Activated T-helper 1 cell treated with anti-CD3 and anti-CD28 coated beads, Interleukin-2, amount 50 U/mL, for 16 hours (primary cell): ENCODE measurements around the gene SP5.
"Not testable (repeated sequence)": the region's sequence is repeated elsewhere in the genome, so short reads cannot be mapped to it uniquely, and the experiment has no call there.

Experiments
- DNase-seq, 2 donors: peaks; one replicate each; pipeline ENCODE4 v3.0.0-alpha.2; 2020; ENCODE audit warnings: low read depth in 1 of 2, low spot score in 1 of 2

SP5 gene

DNA sequence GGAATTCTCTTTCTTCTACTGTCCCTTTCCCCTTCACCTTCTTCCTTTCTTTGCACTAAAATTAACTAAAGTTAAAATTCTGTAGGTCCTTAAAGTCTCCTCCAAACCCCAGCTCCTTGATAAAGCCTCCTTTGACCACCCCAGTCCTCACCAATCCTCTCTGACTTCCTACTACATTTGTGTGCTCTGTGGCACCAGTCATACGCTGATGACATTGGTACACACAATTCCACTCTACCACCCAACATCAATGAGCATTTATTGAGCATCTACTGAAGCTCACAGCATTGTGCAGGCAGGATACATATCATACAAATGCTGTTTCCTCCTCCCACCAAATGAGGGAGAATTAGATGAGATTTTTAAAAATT, 4.5 kb upstream of the SP5 start:
- no peak for DNase-seq

GRCh38 chr2:170711196-170711773, 3.9 kb upstream of the SP5 start:
- DNase-seq: no peak

DNA sequence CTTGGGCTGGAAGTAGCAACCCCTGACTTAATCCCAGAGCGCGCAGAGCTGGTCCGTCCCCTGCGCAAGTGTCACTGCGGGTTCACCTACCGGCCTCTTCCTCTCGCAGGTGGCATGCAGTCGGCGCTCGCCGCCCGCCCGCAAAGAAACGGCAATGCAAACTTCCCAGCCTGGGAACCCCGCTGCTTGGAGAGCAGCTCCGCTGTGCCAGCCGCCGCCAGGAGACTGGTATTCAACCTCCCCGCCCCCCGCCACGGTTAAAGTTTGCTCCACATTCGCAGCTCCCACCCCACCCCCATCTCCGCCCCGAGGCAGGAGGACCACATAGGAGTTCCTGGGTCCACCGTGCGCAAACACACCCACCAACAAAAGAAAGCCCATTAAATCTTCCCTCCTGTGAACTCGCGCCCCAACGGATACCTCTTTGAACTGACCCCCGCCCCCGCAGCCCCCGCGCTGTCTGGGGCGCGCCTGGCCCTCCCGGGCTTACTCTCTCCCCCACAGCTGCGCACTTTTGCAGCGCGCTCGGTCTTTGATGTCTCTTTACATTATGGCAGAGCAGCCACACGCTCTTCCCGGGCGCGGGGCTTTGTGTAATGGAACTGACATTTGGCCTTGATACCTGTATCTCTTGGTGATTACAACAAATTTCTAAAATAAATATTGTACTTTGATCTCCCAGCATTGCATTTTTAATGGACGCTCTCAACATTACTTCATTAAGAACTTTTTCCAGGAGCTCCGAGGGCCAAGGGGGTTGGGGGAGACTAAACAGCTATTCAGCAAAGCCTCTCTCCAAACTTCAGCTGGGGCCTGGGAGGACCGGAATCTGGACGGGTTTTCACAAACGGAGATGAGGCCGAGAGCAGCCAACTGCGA, 3.1 kb upstream of the SP5 start:
- DNase-seq: no peak

DNA sequence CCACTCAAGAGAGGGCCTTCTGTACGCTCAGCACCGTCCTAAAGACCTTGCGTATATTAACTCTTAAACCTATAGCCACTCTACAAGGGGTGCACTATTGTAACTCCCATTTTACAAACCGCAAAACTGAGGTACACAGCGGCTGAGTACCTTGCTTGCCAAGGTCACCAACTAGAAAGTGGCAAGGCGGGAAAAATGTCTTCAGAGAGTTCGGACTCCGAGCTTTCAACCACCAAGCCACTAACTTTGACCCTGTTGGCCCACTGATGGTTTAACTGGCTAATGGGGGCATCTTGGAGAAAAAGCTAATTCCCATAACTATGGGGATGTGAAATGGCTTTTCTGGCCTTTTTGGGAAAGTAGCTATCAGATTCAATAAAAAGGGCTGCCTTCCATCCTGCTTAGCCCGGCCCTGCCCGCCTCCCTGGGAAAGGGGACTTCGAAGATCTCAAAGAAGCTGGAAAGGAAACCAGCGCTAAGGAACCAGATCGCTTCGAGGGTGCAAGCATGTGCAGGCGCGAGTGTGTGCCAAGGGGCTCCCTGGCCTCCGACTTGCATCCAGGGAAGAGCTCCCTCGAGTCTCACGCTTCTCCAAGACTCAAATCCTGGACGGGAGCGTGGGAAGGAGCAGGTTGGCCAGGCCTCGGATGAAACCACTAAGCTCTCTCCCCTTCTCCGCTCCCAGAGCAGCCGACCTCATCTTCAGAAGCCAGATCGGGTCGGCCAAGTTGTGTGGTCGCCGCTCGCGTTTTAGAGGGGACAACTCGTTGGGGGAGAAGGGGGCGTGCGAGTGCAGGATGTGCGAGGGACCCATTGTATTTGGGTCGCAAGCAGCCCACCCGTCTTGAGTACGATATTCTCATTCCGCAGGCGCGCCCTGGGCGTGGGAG, 2.2 kb upstream of the SP5 start:
- DNase-seq: no peak

DNA sequence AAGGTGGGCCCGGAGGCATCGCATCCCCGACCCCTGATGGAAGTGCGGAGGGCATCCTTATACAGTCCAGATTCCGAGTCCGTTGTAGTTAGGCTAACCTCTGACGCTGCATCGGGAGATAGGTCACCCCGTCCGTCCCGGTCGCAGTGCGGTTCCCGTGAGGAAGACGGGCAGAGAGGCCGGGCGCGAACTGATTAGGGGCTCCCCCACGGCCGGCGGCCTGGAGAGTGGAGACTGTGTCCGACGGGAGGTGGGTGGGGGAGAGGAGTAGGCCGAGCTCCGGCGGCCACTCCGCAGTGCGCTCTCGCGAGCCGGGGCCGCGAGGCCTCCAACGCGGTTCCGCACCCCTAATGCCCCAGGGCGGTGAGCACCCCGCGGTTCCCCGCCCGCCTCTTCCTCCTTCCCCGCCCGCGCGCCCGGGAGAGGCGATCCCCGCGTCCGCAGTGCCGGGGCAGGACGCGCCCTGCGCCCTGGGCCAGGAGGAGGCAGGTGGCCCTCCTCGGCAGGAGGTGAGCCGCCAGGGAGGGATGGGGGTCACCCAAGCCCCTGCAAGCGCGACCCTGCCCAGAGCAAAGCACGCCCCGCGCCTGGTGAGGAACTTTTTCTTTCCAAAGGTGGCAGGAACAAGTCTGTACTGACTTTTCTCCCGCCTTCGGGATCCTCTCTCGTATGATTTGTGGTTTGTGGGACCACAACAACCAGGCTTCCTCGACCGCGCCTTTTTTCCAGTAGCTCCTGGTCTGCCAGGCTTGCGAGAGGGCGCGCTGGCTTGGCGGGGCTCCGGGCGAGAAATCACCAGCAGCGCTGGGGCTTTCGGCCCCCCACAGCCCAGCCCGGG, 1.4 kb upstream of the SP5 start:
- DNase-seq: no peak

GRCh38 chr2:170714381-170715061, 616 bp upstream of the SP5 start:
- no peak for DNase-seq

DNA sequence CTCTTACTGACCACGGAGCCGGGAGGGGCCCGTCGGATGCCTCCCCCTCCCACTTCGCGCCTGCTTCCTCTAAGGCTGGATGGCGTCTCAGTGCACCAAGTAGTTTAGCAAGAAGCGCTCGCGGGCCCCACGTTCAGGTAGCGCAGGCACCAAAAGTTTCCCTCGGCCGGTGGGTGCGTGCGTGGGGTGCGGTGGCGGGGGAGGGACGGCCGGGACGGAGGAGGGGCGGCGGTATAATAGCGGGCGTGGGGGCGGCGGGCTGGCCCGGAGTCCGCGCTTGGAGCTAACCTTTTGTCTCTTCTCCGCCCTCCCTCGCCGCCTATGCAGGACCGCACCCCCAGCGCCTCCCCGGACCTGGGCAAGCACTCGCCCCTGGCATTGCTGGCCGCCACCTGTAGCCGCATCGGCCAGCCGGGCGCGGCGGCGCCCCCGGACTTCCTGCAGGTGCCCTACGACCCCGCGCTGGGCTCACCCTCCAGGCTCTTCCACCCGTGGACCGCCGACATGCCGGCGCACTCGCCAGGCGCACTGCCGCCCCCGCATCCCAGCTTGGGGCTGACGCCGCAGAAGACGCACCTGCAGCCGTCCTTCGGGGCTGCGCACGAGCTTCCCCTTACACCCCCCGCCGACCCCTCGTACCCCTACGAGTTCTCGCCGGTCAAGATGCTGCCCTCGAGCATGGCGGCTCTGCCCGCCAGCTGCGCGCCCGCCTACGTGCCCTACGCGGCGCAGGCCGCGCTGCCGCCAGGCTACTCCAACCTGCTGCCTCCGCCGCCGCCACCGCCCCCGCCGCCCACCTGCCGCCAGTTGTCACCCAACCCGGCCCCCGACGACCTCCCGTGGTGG, 1.0 kb downstream of the SP5 start:
- no peak for DNase-seq

GRCh38 chr2:170716851-170717598, 1.9 kb downstream of the SP5 start:
- no peak for DNase-seq

GRCh38 chr2:170717599-170717963, 2.4 kb downstream of the SP5 start:
- DNase-seq: no peak

DNA sequence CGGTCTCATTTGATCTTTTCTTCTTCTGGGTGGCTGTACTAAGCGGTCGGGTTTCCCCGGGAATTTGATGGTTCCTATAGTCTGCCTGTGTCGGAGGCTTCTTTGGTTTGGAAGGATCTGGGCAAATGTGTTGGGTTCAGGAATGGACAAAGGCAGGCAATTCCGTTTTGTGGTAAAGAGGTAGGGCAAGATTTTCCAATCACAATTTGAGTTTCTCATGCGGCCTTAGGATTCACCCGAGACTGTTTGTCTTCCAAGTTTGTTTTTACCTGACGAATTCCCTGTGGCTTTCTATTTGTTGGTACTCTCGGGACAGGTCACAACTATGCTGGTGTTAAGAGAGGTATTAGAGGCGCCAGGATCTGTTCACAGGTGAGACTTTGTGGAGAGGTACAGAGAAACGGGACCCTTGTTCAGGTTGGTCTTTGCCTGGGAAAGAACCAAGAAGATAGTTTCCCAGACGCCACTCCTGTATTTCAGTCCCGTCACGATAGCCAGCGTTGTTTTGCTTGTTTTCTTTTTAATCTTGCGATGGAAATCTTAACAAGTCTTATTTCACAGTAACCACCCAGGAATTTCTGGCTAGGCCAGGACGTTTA, 3.0 kb downstream of the SP5 start:
- DNase-seq: no peak

DNA sequence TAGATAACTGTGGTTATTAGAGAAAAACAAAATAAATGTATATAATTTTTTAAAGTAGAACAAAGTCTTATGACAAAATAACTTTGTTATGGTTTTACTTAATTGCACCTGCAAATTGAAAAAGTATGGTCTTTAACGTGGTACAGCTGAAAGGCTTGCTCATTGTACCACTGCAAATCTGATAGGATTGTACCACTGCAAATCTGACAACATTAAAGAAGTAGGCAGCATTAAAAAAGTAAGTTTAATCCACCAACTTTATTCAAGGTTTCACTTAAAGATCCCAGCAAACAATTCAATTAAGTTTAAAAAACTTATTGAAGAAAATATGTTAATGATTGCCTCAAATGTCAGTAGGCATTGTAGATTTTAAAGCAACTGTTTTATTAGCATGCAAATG, 4.7 kb downstream of the SP5 start:
- DNase-seq: no peak

- no peak for DNase-seq
Measured at GRCh38 chr2:170721678-170722077, 6.5 kb downstream of the SP5 start.

DNA sequence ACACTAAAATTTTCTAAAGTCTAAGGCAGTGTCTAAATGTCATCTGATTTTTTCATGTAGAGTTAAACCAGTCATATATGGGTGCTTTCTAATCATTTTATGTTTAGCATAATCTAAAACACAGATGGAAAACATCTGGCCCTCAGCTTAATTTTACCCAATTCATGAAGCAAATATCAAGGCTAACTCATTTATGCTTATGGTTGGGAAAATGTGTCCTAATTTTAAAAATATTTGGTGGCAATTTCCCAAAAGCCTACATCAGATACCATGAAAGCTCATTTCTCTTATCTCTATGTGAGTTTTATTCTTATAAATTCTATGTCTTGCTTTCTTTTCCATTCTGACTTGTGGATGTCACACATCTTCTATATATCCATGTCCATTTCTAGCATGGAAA, 7.2 kb downstream of the SP5 start:
- no peak for DNase-seq

DNA sequence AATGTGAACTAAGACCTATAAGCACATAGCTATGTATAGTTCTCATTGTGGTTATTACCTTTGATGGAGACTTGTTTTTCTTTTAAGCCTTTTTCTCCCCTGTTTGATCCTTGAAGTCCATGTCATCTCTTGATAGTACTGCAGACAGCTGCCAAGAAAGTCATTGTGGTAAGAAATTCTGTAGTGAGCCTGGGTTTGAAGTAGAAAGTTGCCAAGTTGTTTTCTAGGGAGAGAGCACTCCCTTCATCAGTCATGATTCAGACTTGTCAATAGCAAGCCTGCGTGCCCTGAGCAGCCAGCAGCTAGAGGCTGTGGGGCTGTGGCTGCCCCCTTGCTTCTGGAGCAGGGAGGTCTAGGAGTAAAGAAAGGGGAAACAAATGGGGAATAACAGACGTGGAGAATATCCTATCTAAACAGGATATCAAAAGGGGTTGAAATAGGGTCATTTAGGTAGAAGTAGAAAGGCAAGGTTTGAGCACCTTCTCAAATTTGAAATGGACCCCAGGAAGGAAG, 8.4 kb downstream of the SP5 start:
- no peak for DNase-seq

DNA sequence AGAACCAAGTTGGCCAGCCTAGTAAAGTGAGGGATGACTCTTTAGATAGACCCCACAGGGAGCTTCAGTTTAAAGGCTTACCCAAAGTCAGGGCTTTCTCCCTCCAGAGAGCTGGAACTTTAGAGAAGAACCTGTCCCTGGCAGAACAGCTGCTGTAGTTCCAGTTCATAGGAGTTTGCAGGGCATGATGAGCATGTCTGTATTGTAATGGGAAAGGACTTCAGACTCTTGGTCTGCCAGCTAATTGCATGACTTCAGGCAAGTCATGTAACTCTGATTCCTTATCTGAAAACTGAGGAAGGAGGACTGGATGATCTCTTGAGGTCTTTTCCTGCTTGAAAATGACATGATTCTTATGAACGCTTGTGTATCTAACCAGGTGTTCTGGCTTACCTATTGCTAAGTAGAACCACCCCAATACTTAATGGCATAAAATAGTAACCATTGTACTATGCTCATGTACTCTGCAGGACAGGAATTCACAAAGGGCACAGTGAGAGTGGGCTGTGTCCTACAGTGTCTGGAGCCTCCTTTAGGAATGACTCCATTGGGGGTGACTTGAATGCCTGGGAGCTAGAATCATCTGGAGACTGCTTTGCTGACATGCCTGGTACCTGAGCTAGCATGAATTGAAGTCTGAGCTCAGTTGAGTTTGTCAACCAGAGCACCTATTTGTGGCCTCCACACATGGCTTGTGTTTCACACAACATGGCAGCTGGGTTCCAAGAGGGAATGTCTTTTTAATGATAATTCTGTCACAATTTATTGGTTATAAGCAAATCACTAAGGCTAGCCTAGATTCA, 18.9 kb downstream of the SP5 start:
- no peak for DNase-seq

DNA sequence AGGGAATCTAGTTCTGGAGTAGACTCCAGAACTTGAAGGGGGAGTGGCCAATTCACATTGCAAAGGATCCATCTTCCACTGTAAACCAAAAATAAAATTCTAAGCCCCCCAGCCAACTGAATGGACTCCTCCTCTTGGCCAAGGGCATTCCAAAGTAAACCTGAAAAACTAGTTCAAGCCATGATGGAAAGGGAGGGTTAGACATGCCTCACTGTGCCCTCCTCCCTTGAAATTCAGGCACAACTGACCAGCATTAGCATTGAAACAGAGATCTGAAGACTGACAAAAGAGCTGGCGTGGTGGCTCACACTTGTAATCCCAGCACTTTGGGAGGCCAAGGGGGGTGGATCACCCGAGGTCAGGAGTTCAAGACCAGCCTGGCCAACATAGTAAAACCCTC, 19.5 kb downstream of the SP5 start:
- not testable (repeated sequence) for DNase-seq

DNA sequence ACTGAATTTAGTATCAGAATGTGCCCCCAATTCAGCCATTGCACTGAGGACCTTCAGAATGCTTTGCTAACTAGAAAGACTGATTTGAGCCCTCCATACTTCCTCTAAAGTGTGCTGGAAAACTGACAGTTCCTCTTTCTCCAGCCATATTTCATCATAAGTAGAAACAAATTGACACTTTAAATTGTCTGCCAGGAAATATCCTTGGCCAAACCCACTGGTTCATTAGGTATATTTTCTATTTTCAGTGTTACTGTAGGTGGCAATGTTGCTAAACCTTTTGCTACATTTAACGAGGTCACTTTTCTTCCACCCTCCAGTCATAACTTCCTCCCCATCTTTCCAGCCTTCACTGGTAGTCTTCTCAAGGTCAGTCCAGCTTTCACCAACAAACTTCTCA, 21.5 kb downstream of the SP5 start:
- no peak for DNase-seq

GRCh38 chr2:170737406-170737805, 22.3 kb downstream of the SP5 start:
- DNase-seq: no peak
